Measurements from ENCODE around the gene NCOA5.

NCOA5 gene

DNA sequence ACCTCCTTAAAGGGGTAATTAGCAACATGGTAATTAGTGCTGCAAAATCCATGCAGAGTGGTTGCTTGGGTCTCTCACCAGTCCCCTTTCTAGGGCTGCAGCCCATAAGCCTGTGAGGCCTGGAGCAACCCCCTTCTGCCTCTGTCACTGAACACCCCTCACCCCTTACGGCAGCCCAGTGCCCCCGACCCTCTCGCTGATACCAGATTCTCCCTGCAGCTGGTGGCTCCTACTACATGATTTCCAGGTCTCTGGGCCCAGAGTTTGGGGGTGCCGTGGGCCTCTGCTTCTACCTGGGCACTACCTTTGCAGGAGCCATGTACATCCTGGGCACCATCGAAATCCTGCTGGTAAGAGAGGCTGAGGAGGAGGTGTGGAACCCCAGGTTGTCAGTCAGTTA, 52.7 kb downstream of the NCOA5 start (continued):
- no peak for TF ChIP-seq ZNF701 (tag by site-specific recombination; IDR thresholded peaks at IDR 0.05)
- no peak for TF ChIP-seq ZBTB7A (tag by site-specific recombination; IDR thresholded peaks at IDR 0.05; ENCODE audit: low read depth)
- no peak for TF ChIP-seq SP2 (tag by site-specific recombination; IDR thresholded peaks at IDR 0.05)
- no peak for TF ChIP-seq ZNF266 (tag by site-specific recombination; IDR thresholded peaks at IDR 0.05; ENCODE audit: low read depth)

DNA sequence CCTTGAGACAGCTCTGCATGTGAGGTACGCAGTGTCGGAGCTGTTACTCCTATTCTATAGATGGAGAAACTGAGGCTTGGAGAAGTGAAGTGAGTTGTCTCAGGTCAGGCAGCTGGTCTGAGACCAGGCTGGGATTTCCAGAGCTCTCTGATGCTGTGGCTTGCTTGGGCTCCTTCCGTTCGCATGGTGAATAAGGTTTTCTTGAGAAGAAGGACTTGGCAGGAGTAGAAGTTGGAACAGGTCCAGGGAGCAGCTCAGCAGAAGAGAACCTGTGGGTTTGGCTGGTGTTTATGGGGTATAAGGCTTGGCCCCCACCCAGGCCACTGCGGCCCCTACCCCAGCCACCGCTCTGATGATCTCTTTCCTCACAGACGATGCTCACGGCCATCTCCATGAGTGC, 53.4 kb downstream of the NCOA5 start:
- H3K4me1 ChIP-seq (ENCODE audit: control insufficient read depth, insufficient read depth, low read length) = no peaks in the 10 kb centered on the region
- TF ChIP-seq KLF1 (tag by site-specific recombination; IDR thresholded peaks at IDR 0.05) (no peak), ZNF707 (tag by site-specific recombination; IDR thresholded peaks at IDR 0.05) (no peak)
- POLR2A ChIA-PET = no interaction called here
- no peaks in the 10 kb centered on the region for H3K36me3 ChIP-seq (ENCODE audit: control insufficient read depth in 2 of 2, insufficient read depth in 1 of 2, low read length in 2 of 2)
- no peak overlapping the region for H3K4me3 ChIP-seq (ENCODE audit: low read depth, low read length)
- H3K27ac ChIP-seq (ENCODE audit: extremely low read depth, low read depth, low read length) = no peak overlapping the region
- H3K9me3 ChIP-seq (ENCODE audit: control insufficient read depth, insufficient read depth, low read depth, low read length) = no peaks in the 10 kb centered on the region
- CTCF ChIA-PET = interaction anchor here (1.7 kb wide), 1 partner anchor 14 kb away, joined by 7 read pairs; no protein-coding TSS in a partner anchor

- Histone ChIP-seq H3K4me3 (ENCODE audit: low read depth, low read length) (no peak overlapping the region), H3K9me3 (ENCODE audit: control insufficient read depth, insufficient read depth, low read depth, low read length) (no peaks in the 10 kb centered on the region), H3K4me1 (ENCODE audit: control insufficient read depth, insufficient read depth, low read length) (no peaks in the 10 kb centered on the region), H3K27ac (ENCODE audit: extremely low read depth, low read depth, low read length) (no peak overlapping the region), H3K36me3 (ENCODE audit: control insufficient read depth in 2 of 2, insufficient read depth in 1 of 2, low read length in 2 of 2) (no peaks in the 10 kb centered on the region)
- ChIA-PET POLR2A (no interaction called here), CTCF (interaction anchor here (1.7 kb wide), 1 partner anchor 13 kb away, joined by 7 read pairs; no protein-coding TSS in a partner anchor)
- TF ChIP-seq EGR2 (tag by site-specific recombination; IDR thresholded peaks at IDR 0.05; ENCODE audit: low read depth) (peak; percentile 71), ZFP3 (tag by site-specific recombination; IDR thresholded peaks at IDR 0.05; ENCODE audit: low read depth) (no peak), ZNF26 (tag by site-specific recombination; IDR thresholded peaks at IDR 0.05) (no peak), ZFHX2 (tag by site-specific recombination; conservative IDR thresholded peaks at IDR 0.05) (peak; percentile 61), SP2 (tag by site-specific recombination; IDR thresholded peaks at IDR 0.05) (no peak), PRDM1 (tag by site-specific recombination; IDR thresholded peaks at IDR 0.05) (no peak), ZNF223 (tag by site-specific recombination; IDR thresholded peaks at IDR 0.05) (no peak), ZNF791 (tag by site-specific recombination; IDR thresholded peaks at IDR 0.05) (no peak)
- TF ChIP-seq, protein P1, sequence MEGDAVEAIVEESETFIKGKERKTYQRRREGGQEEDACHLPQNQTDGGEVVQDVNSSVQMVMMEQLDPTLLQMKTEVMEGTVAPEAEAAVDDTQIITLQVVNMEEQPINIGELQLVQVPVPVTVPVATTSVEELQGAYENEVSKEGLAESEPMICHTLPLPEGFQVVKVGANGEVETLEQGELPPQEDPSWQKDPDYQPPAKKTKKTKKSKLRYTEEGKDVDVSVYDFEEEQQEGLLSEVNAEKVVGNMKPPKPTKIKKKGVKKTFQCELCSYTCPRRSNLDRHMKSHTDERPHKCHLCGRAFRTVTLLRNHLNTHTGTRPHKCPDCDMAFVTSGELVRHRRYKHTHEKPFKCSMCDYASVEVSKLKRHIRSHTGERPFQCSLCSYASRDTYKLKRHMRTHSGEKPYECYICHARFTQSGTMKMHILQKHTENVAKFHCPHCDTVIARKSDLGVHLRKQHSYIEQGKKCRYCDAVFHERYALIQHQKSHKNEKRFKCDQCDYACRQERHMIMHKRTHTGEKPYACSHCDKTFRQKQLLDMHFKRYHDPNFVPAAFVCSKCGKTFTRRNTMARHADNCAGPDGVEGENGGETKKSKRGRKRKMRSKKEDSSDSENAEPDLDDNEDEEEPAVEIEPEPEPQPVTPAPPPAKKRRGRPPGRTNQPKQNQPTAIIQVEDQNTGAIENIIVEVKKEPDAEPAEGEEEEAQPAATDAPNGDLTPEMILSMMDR (tag by site-specific recombination; IDR thresholded peaks at IDR 0.05) = no peak
Observed at GRCh38 chr20:46035713-46036112, 54.0 kb downstream of the NCOA5 start.

- H3K36me3 ChIP-seq (ENCODE audit: control insufficient read depth in 2 of 2, insufficient read depth in 1 of 2, low read length in 2 of 2) = no peaks in the 10 kb centered on the region
- no peak overlapping the region for H3K27ac ChIP-seq (ENCODE audit: extremely low read depth, low read depth, low read length)
- H3K9me3 ChIP-seq (ENCODE audit: control insufficient read depth, insufficient read depth, low read depth, low read length) = no peaks in the 10 kb centered on the region
- no peaks in the 10 kb centered on the region for H3K4me1 ChIP-seq (ENCODE audit: control insufficient read depth, insufficient read depth, low read length)
- CTCF ChIA-PET = interaction anchor here (1.7 kb wide), 1 partner anchor 13 kb away, joined by 7 read pairs; no protein-coding TSS in a partner anchor
- H3K4me3 ChIP-seq (ENCODE audit: low read depth, low read length) = no peak overlapping the region
- POLR2A ChIA-PET = no interaction called here
- no peak for TF ChIP-seq ZNF416 (tag by site-specific recombination; IDR thresholded peaks at IDR 0.05)
- TF ChIP-seq ZBTB6 (tag by site-specific recombination; IDR thresholded peaks at IDR 0.05) = no peak
- no peak for TF ChIP-seq SP7 (tag by site-specific recombination; IDR thresholded peaks at IDR 0.05)
- TF ChIP-seq TSHZ1 (tag by site-specific recombination; IDR thresholded peaks at IDR 0.05; ENCODE audit: borderline replicate concordance) = no peak
- TF ChIP-seq ZEB2 (tag by site-specific recombination; IDR thresholded peaks at IDR 0.05) = no peak
- no peak for TF ChIP-seq ZNF202 (tag by site-specific recombination; IDR thresholded peaks at IDR 0.05; ENCODE audit: borderline replicate concordance)
- TF ChIP-seq ZNF26 (tag by site-specific recombination; IDR thresholded peaks at IDR 0.05) = no peak
Observed at GRCh38 chr20:46035253-46035652, 54.5 kb downstream of the NCOA5 start.

Measured in HEK293 (cell line).